HG03095 (cell line): Measurements from ENCODE around the gene PLAA.
A peak's percentile ranks its signal among the peaks of the same experiment; 100 is the strongest.
"Not testable (repeated sequence)": the region's sequence is repeated elsewhere in the genome, so short reads cannot be mapped to it uniquely, and the experiment has no call there.

Experiments used
- ATAC-seq: cut with Tn5 transposase; IDR thresholded peaks from one replicate; pipeline ENCODE4 v1.9.1; 2021; ENCODE audit warnings: moderate library complexity; ENCODE audit not compliant: unreplicated experiment

PLAA gene

GRCh38 chr9:26935847-26936246, 11.2 kb downstream of the PLAA start:
- no peak for ATAC-seq

- no peak for ATAC-seq
Observed at GRCh38 chr9:26928902-26929495, 18.0 kb downstream of the PLAA start.

GRCh38 chr9:26925609-26926008, 21.4 kb downstream of the PLAA start:
- no peak for ATAC-seq

- ATAC-seq = no peak
Observed at GRCh38 chr9:26919698-26920097, 27.3 kb downstream of the PLAA start.

- no peak for ATAC-seq
Observed at GRCh38 chr9:26913138-26913668, 33.8 kb downstream of the PLAA start.

GRCh38 chr9:26904671-26905070, 42.4 kb downstream of the PLAA start:
- no peak for ATAC-seq

GRCh38 chr9:26904070-26904469, 43.0 kb downstream of the PLAA start:
- ATAC-seq = no peak

GRCh38 chr9:26893030-26893676, 53.9 kb downstream of the PLAA start:
- ATAC-seq = no peak

- ATAC-seq = peak; percentile 91
Observed at GRCh38 chr9:26892251-26893029, 54.6 kb downstream of the PLAA start, which contains the start of gene CAAP1. Gene CAAP1 (minus strand): TSS chr9:26892802. CDS start chr9:26892715, 87 bp downstream.

GRCh38 chr9:26891726-26892125, 55.3 kb downstream of the PLAA start:
- no peak for ATAC-seq

- ATAC-seq = no peak
Observed at GRCh38 chr9:26888271-26888670, 58.8 kb downstream of the PLAA start.

GRCh38 chr9:26882154-26882553, 64.9 kb downstream of the PLAA start:
- ATAC-seq = no peak

- ATAC-seq = no peak
Observed at GRCh38 chr9:26880262-26880661, 66.8 kb downstream of the PLAA start.

GRCh38 chr9:26875155-26875554, 71.9 kb downstream of the PLAA start:
- ATAC-seq = not testable (repeated sequence)

- no peak for ATAC-seq
Observed at GRCh38 chr9:26870292-26870691, 76.8 kb downstream of the PLAA start.

- no peak for ATAC-seq
Observed at GRCh38 chr9:26863074-26863473, 84.0 kb downstream of the PLAA start.

GRCh38 chr9:26856413-26857032, 90.5 kb downstream of the PLAA start:
- no peak for ATAC-seq
